Left ventricle myocardium superior (tissue), 1 donor: ENCODE data around the gene HSD11B1. TPM values are rescaled to one million over a fixed set of nuclear protein-coding genes. Genes with fewer than 3 reads are reported as not detected.

ENCODE experiments used
- ATAC-seq: fragments of 200-7000 bp; cut with Tn5 transposase; one replicate; pipeline ENCODE4 v1.9.1; 2020; ENCODE audit warnings: mild to moderate bottlenecking, moderate library complexity
- DNase-seq: peaks from one replicate; pipeline ENCODE4 v3.0.0-alpha.2; 2020
- intact Hi-C: fragments of 100-400 bp; cut with micrococcal nuclease; formaldehyde crosslinking; loops from one replicate; pipeline ENCODE4 v1.11.0; 2022
- total RNA-seq: library from RNA; stranded (reverse); fragmentation: NEBNext Ultra II Directional; extraction: Animal tissue kit (Norgen Biotek cat#: 25700); gene quantifications from one replicate; pipeline ENCODE4 v1.2.1, GENCODE V29; 2021
- donor health status: DM: no; HTN: yes; CAD: no; lungs with severe emphysema.

HSD11B1 gene
- total RNA-seq, 1 donor from 2014 or later = 2.8 TPM

DNA sequence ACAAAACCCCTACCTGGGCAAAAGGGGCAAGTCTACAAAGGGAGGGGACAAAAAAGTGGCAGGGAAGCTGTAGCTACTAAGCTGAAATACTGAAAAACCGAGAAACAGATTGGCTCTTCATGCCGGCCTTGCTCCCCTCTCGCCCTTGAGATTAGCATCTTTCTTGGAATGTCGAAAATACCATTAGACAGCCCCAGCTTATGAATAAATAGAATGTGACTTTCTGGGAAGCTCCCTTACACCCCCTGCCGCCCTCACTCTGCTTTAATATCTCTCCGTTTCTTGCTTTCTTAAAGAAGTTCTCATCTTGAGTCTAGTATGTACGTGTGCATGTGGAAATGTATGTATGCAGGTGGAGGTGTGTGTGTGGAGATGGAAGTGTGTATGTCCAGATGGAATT lies 65.3 kb downstream of the HSD11B1 start:
- DNase-seq (no peak), ATAC-seq (no peak)
- intact Hi-C loops = no loop called here

DNA sequence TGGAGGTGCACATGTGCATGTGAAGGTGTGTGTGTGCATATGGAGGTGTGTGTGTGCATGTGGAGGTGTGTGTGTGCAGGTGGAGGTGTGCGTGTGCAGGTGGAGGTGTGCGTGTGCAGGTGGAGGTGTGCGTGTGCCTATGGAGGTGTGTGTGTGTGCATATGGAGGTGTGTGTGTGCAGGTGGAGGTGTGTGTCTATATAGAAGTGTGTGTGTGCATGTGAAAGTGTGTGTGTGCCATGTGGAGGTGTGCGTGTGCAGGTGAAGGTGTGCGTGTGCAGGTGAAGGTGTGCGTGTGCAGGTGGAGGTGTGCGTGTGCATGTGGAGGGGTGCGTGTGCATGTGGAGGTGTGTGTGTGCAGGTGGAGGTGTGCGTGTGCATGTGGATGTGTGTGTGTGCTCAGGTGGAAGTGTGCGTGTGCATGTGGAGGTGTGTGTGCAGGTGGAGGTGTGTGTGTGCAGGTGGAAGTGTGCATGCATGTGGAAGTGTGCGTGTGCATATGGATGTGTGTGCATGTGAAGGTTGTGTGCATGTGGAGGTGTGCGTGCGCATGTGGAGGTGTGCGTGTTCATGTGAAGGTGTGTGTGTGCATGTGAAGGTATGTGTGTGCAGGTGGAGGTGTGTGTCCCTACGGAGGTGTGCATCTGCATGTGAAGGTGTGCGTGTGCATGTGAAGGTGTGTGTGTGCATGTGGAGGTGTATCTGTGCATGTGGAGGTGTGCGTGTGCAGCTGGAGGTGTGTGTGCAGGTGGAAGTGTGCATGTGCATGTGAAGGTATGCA lies 66.2 kb downstream of the HSD11B1 start:
- ATAC-seq = no peak
- intact Hi-C loops = no loop called here
- no peak for DNase-seq

DNA sequence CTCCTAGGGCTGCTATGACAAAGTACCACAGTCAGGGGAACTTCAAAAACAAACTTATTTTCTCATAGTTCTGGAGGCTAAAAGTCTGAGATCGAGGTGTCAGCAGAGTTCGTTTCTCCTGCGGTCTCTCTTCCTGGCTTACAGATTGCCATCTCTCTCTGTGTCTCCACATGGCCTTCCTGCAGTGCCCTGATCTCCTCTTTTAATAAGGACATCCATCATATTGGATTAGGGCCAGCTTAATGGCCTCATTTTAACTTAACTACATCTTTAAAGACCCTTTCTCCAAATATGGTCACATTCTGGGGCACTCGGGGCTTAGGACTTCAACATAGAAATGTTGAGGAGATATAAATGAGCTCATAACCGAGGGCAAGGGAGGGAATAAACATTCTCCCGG lies 67.5 kb downstream of the HSD11B1 start:
- ATAC-seq = no peak
- intact Hi-C loops = no loop called here
- DNase-seq = no peak

DNA sequence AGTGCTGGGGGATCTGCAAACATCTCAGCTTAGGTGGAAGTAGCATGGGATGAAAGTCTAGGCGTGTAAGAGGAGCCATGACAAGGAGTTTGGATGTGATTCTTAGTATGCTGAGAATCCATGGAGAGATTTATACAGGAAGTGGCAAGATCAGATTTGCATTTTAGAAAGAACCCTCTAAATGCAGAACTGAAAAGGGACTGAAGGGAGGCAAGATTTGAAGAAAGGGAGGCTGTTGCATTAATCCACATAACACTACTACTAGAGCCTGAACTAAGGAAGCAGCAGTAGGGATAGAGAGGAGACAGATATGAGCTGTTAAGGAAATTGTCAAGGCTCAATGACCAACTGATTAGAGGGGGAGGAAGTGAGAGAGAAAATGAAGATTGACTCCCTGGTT lies 69.9 kb downstream of the HSD11B1 start:
- intact Hi-C loops = no loop called here
- ATAC-seq = no peak
- no peak for DNase-seq

DNA sequence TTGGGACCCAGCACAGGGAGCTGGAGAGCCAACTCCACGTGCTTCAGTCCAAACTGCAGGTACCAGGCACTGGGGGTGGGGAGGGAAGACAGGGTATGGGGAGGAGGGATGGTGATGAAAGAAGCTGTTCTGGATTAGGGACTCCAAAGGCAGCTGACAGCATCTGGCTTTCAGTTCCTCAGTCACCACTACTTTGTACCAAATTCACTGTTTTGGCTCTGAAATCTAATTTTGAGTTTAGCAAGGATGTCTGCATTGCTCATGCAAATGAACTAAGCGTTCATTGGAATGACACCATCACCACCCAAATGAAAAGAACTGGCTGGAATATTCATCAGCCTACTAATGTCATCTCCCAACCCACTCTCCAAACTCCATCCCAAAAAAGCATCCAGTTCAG lies 71.0 kb downstream of the HSD11B1 start:
- intact Hi-C loops = no loop called here
- DNase-seq (no peak), ATAC-seq (no peak)

DNA sequence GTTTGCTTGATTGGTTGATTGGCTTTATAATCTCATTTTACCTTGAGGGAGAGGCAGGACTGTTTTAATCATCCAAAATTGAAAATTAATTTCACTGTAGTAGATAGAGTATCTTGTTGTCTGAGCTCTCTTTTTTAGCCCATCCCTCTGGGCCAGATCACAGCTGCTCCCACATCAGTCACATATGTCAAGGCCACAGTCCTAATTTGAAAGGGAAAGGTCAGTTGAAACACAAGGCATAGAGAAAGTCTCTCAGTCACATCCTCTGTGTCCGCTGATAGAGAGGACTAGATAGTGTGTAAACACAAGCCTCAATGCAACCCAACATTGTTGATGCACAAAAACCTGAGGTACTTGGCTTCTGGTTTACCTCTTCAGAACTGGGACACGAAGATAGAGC lies 72.9 kb downstream of the HSD11B1 start:
- ATAC-seq (no peak), DNase-seq (no peak)
- intact Hi-C loops = no loop called here

DNA sequence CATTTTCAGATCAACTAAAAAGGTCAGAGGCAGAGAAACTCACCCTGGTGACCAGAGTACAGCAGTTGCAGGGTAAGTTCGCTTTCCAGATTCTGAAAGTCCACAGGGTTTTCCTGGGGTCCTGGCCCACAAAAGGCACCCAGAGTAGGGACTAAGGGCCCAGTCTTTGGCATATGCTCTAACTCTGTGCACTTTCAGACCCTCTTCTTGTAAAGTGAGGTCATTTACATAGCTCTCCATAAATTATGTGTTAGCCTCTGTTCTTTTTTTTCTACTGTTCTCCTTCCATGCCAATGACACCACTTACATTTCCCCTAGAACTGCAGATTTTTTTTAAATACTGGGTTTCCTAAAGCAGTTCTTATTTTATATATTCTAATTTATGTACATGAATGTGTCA lies 73.5 kb downstream of the HSD11B1 start:
- no peak for DNase-seq
- ATAC-seq = no peak
- intact Hi-C loops = no loop called here

DNA sequence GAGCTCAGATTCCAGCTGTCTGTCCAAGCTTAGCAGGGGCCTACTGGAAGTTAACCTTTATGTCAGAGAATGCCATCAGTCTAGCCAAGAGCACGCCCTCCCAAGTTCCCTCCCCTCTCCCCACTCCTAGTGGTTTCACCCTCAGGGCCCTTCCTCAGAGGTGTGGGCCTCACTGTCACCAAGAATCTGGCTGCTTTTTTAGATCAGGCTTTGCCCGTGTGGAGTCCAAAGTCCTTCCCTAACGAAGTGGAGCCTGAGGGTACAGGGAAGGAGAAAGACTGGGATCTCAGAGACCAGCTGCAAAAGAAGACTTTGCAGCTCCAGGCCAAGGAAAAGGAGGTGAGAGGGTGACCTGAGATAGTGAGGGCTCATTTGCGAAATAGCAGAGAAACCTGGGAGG lies 75.6 kb downstream of the HSD11B1 start:
- DNase-seq = no peak
- no peak for ATAC-seq
- intact Hi-C loops = no loop called here

DNA sequence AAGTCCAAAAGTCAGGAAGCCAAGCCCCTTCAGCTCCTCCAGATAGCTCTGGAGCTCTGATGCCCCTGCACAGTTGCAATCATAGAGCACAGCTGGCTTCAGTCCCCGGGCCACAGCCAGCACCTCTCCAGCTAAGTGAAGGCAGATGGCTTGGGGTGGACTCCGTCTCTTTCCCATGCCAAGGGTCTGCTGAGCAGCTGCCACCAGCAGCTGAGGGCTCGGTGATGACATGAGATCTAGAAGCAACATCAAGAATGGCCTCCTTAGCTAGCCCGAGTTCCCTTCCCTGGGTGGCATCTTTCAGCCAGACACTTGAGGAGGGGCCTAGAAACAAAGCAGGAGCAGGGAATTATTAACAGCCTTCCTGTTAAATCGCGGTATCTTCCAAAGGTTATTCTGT lies 78.7 kb downstream of the HSD11B1 start:
- no peak for ATAC-seq
- intact Hi-C loops = no loop called here

More for the DNA sequence above, 78.7 kb downstream of the HSD11B1 start:
- no peak for DNase-seq

Other genes starting within 250 kb of the HSD11B1 start
- not detected for gene CAMK1G, start 121.1 kb upstream of the HSD11B1 start, total RNA-seq
- gene LAMB3, start 52.4 kb upstream of the HSD11B1 start, total RNA-seq = 5.2 TPM
- gene G0S2, start 29.4 kb upstream of the HSD11B1 start, total RNA-seq = 594 TPM
- 1.9 TPM for gene TRAF3IP3, start 51.2 kb downstream of the HSD11B1 start, total RNA-seq
- gene C1orf74, start 79.7 kb downstream of the HSD11B1 start, total RNA-seq = 2.0 TPM
- gene IRF6, start 101.3 kb downstream of the HSD11B1 start, total RNA-seq = 48.5 TPM
- 2.5 TPM for gene UTP25, start 123.1 kb downstream of the HSD11B1 start, total RNA-seq
- not detected for gene SYT14, start 233.4 kb downstream of the HSD11B1 start, total RNA-seq